ENCODE results near the gene CD99L2.

DNA sequence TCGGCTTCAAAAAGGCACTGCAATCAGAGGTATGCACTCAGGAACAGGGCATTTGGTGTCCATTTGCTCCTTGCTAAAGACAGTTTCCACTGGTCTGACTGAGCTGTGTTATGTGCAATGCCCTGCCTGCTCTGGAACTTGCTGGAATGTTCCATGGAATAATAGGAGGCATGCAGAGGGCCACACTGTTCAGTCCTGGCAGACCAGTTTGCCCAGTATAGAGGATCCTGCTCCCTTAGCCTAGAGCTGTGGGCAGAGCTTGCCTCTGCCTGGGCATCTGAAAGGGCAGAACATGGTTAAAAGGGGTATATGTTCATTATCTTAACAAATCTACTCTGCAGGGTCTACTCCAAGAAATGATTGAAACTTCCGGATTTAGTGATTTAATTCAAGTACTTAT is 27.8 kb upstream of the CD99L2 start:
- TF ChIP-seq POLR2AphosphoS5 (IDR thresholded peaks at IDR 0.05) (no peak), POLR2A (IDR thresholded peaks at IDR 0.05) (no peak), CTCF (IDR thresholded peaks at IDR 0.05) (no peak)
